CD1c-positive myeloid dendritic cell (primary cell): ENCODE data around the gene PTK6.
"Not testable (repeated sequence)": the region's sequence is repeated elsewhere in the genome, so short reads cannot be mapped to it uniquely, and the experiment has no call there.

Experiments
- DNase-seq: peaks from one replicate; pipeline ENCODE4 v3.0.0-alpha.2; 2016; ENCODE audit errors: extremely low spot score

PTK6 gene

GRCh38 chr20:63536997-63537524 lies at the start of gene PTK6:
Gene PTK6 (minus strand): TSS chr20:63537376. CDS start chr20:63537314, 62 bp downstream.
- DNase-seq = peak; percentile 85

- no peak for DNase-seq
Observed at GRCh38 chr20:63586797-63587196, 49.6 kb upstream of the PTK6 start.

- no peak for DNase-seq
Observed at GRCh38 chr20:63585616-63586565, 48.7 kb upstream of the PTK6 start.

GRCh38 chr20:63582382-63583063 lies 45.3 kb upstream of the PTK6 start:
- no peak for DNase-seq

GRCh38 chr20:63580796-63581461 lies 43.8 kb upstream of the PTK6 start:
- DNase-seq = peak; percentile 63

GRCh38 chr20:63579017-63579694 lies 42.0 kb upstream of the PTK6 start:
- peak; percentile 18 for DNase-seq

- DNase-seq = no peak
Observed at GRCh38 chr20:63578224-63579016, 41.2 kb upstream of the PTK6 start.

GRCh38 chr20:63577317-63577894 lies 40.2 kb upstream of the PTK6 start:
- DNase-seq = no peak

- DNase-seq = no peak
Observed at GRCh38 chr20:63576311-63576710, 39.1 kb upstream of the PTK6 start.

GRCh38 chr20:63574829-63575743 lies 37.9 kb upstream of the PTK6 start:
- no peak for DNase-seq

- DNase-seq = peak; percentile 84
Observed at GRCh38 chr20:63574156-63574828, 37.1 kb upstream of the PTK6 start, which contains the start of gene HELZ2. Gene HELZ2 (minus strand): TSS chr20:63574239. CDS start chr20:63572385, 1,854 bp downstream.

- no peak for DNase-seq
Observed at GRCh38 chr20:63573647-63574131, 36.5 kb upstream of the PTK6 start.

GRCh38 chr20:63572788-63573646 lies 35.8 kb upstream of the PTK6 start:
- no peak for DNase-seq

- no peak for DNase-seq
Observed at GRCh38 chr20:63572071-63572787, 35.1 kb upstream of the PTK6 start.

GRCh38 chr20:63571087-63571478 lies 33.9 kb upstream of the PTK6 start:
- DNase-seq = not testable (repeated sequence)

- no peak for DNase-seq
Observed at GRCh38 chr20:63570281-63571086, 33.3 kb upstream of the PTK6 start.
